Measurements from ENCODE around the gene PVR. TPM values are rescaled to one million over a fixed set of nuclear protein-coding genes. Genes with fewer than 3 reads are reported as not detected.

The PVR gene
- total and polyA plus RNA-seq, 10 of the 15 experiments (the other 5 are each of a cell fraction or from before 2014, with no cell fraction given): 0.07 to 4.0 (median 1.9) TPM

- ChIA-PET POLR2A (no interaction called here), RAD21 (ENCODE audit: unreplicated experiment) (no interaction called here), CTCF (no interaction called here), SMC1A (ENCODE audit: uncharacterized antibody, unreplicated experiment) (no interaction called here)
- no peaks in the 10 kb centered on the region for H4K20me1 ChIP-seq (ENCODE audit: control insufficient read depth, insufficient read depth)
- H3K27ac ChIP-seq (ENCODE audit: control insufficient read depth, insufficient read depth): no peak overlapping the region
- no peaks in the 10 kb centered on the region for H3K27me3 ChIP-seq (replicated peaks in 1 of 2; ENCODE audit: control insufficient read depth in 2 of 2, insufficient read depth in 2 of 2, low read length in 1 of 2)
- no peak for DNase-seq (ENCODE audit: low read depth, low spot score)
- 51% methylated on average over 10 of the region's 10 CpGs for WGBS (ENCODE audit: insufficient coverage, insufficient replicate concordance, low lambda C conversion rate, missing lambda C conversion rate)
- H3K4me1 ChIP-seq (ENCODE audit: control insufficient read depth, insufficient read depth, low read length): no peaks in the 10 kb centered on the region
- no peak for ATAC-seq
- H3K9ac ChIP-seq (ENCODE audit: control insufficient read depth, insufficient read depth, low read length): no peak overlapping the region
- no peaks in the 10 kb centered on the region for H3K79me2 ChIP-seq (ENCODE audit: control insufficient read depth, insufficient read depth, low read length)
- intact Hi-C loops (cut with micrococcal nuclease; ENCODE audit: unreplicated experiment) (no loop called here), in situ Hi-C loops (cut with MboI) (no loop called here)
- no peaks in the 10 kb centered on the region for H3K36me3 ChIP-seq (ENCODE audit: control insufficient read depth in 2 of 2, insufficient read depth in 2 of 2, low read length in 1 of 2)
- H3K4me2 ChIP-seq (ENCODE audit: control insufficient read depth, insufficient read depth): no peak overlapping the region
- no TSS peak for BruUV-seq (replicated peaks)
- no peaks in the 10 kb centered on the region for H3K9me3 ChIP-seq (replicated peaks; ENCODE audit: control insufficient read depth, insufficient read depth, low read length)
- FAIRE-seq: no peak
- H3K4me3 ChIP-seq: no peak overlapping the region
- no peak overlapping the region for H2AFZ ChIP-seq (ENCODE audit: control insufficient read depth, low read depth, low read length)
- no peak for TF ChIP-seq NBN (IDR thresholded peaks at IDR 0.05)
- TF ChIP-seq EGR1 (IDR thresholded peaks at IDR 0.05; ENCODE audit: borderline replicate concordance in 1 of 2, low read depth in 2 of 2, low read length in 2 of 2): no peak
- no peak for TF ChIP-seq ATF3 (IDR thresholded peaks at IDR 0.05; ENCODE audit: borderline replicate concordance, extremely low read depth, low read depth, low read length)
- no peak for TF ChIP-seq ZNF687 (IDR thresholded peaks at IDR 0.05)
- no peak for TF ChIP-seq IKZF2 (IDR thresholded peaks at IDR 0.05)
- no peak for TF ChIP-seq NR2F1 (conservative IDR thresholded peaks at IDR 0.05)
- no peak for TF ChIP-seq FOS (IDR thresholded peaks at IDR 0.05; ENCODE audit: borderline replicate concordance, extremely low read depth, insufficient read length)
- TF ChIP-seq NR2C2 (IDR thresholded peaks at IDR 0.05; ENCODE audit: borderline replicate concordance, control insufficient read depth, insufficient read length, low read depth): no peak
- TF ChIP-seq, protein P1, sequence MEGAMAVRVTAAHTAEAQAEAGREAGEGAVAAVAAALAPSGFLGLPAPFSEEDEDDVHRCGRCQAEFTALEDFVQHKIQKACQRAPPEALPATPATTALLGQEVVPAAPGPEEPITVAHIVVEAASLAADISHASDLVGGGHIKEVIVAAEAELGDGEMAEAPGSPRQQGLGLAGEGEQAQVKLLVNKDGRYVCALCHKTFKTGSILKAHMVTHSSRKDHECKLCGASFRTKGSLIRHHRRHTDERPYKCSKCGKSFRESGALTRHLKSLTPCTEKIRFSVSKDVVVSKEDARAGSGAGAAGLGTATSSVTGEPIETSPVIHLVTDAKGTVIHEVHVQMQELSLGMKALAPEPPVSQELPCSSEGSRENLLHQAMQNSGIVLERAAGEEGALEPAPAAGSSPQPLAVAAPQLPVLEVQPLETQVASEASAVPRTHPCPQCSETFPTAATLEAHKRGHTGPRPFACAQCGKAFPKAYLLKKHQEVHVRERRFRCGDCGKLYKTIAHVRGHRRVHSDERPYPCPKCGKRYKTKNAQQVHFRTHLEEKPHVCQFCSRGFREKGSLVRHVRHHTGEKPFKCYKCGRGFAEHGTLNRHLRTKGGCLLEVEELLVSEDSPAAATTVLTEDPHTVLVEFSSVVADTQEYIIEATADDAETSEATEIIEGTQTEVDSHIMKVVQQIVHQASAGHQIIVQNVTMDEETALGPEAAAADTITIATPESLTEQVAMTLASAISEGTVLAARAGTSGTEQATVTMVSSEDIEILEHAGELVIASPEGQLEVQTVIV (IDR thresholded peaks at IDR 0.05; ENCODE audit: borderline replicate concordance, partially characterized antibody): no peak
- TF ChIP-seq BCL11A (IDR thresholded peaks at IDR 0.05; ENCODE audit: low read depth, low read length): no peak
- no peak for TF ChIP-seq SRF (IDR thresholded peaks at IDR 0.05; ENCODE audit: low read depth in 2 of 2, low read length in 2 of 2)
- TF ChIP-seq ATF2 (IDR thresholded peaks at IDR 0.05; ENCODE audit: low read length): no peak
- no peak for TF ChIP-seq SIX5 (IDR thresholded peaks at IDR 0.05; ENCODE audit: low read depth, low read length, severe bottlenecking)
These were observed 29.4 kb upstream of the PVR start for GRCh38 chr19:44614313-44614712.
